GM18502 (cell line): ENCODE measurements around the gene FAM78B.

ENCODE experiments used
- ATAC-seq: cut with Tn5 transposase; IDR thresholded peaks from one replicate; pipeline ENCODE4 v1.9.1; 2021; ENCODE audit warnings: mild to moderate bottlenecking; ENCODE audit not compliant: unreplicated experiment, poor library complexity

Gene FAM78B

GRCh38 chr1:166080277-166080966 is 86.4 kb downstream of the FAM78B start:
- no peak for ATAC-seq

- no peak for ATAC-seq
Measured at GRCh38 chr1:166079276-166079675, 87.5 kb downstream of the FAM78B start.

GRCh38 chr1:166073489-166073888 is 93.3 kb downstream of the FAM78B start:
- no peak for ATAC-seq

- no peak for ATAC-seq
Measured at GRCh38 chr1:166069390-166069789, 97.4 kb downstream of the FAM78B start.

GRCh38 chr1:166066107-166066506 is 100.7 kb downstream of the FAM78B start:
- no peak for ATAC-seq

GRCh38 chr1:166064951-166065350 is 101.8 kb downstream of the FAM78B start:
- no peak for ATAC-seq

GRCh38 chr1:166064313-166064926 is 102.4 kb downstream of the FAM78B start:
- ATAC-seq = no peak

GRCh38 chr1:166063701-166064100 is 103.1 kb downstream of the FAM78B start:
- ATAC-seq = no peak

GRCh38 chr1:166062421-166063070 is 104.3 kb downstream of the FAM78B start:
- ATAC-seq = no peak

- no peak for ATAC-seq
Measured at GRCh38 chr1:166057650-166058049, 109.2 kb downstream of the FAM78B start.

GRCh38 chr1:166053395-166053794 is 113.4 kb downstream of the FAM78B start:
- no peak for ATAC-seq

GRCh38 chr1:166040202-166040997 is 126.4 kb downstream of the FAM78B start:
- no peak for ATAC-seq

- no peak for ATAC-seq
Measured at GRCh38 chr1:166039436-166040201, 127.2 kb downstream of the FAM78B start.

GRCh38 chr1:166036092-166036491 is 130.7 kb downstream of the FAM78B start:
- no peak for ATAC-seq

GRCh38 chr1:166032572-166033371 is 134.0 kb downstream of the FAM78B start:
- no peak for ATAC-seq

GRCh38 chr1:166031932-166032571 is 134.7 kb downstream of the FAM78B start:
- ATAC-seq = no peak

- no peak for ATAC-seq
Measured at GRCh38 chr1:166029196-166029945, 137.4 kb downstream of the FAM78B start.

GRCh38 chr1:166026555-166026954 is 140.2 kb downstream of the FAM78B start:
- ATAC-seq = no peak
